Endothelial cell of umbilical vein (primary cell): ENCODE data around the gene CDH11. TPM values are rescaled to one million over a fixed set of nuclear protein-coding genes. Genes with fewer than 3 reads are reported as not detected.

Source experiments
- BruUV-seq: library from RNA; stranded (reverse); fragments of 400-500 nt; replicated peaks from 2 replicates; lab custom pipeline; 2021; lab: Mats Ljungman, UMichigan
- CTCF ChIA-PET: fragments of 300-600, 350-600 bp; sonication (Branson Sonifier 250); formaldehyde crosslinking; loops from one replicate; lab custom pipeline; 2021; ENCODE audit warnings: antibody characterized with exemption, inconsistent platforms; lab: Charles Lee
- POLR2A ChIA-PET: fragments of 300-600, 350-600 bp; sonication (Branson Sonifier 250); formaldehyde crosslinking; loops from one replicate; lab custom pipeline; 2021; ENCODE audit warnings: antibody characterized with exemption, inconsistent platforms; lab: Charles Lee
- DNase-seq: peaks from one replicate; pipeline ENCODE4 v3.0.0-alpha.2; 2011; ENCODE audit warnings: low read depth, low spot score
- FAIRE-seq: peaks from 2 replicates; lab custom pipeline; 2011; peaks lifted over from hg19 to GRCh38; lab: Jason Lieb, UNC
- H2AFZ ChIP-seq: 2 replicates; pipeline ENCODE4 v1.6.0; 2012; ENCODE audit warnings: low read depth, low read length, control low read depth, inconsistent platforms
- H3K27ac ChIP-seq: 2 replicates; pipeline ENCODE4 v1.5.1; 2011; ENCODE audit warnings: low read depth, mild to moderate bottlenecking, control low read depth, low read length, moderate library complexity; ENCODE audit not compliant: insufficient read depth
- H3K27me3 ChIP-seq, 2 experiments: 2 replicates each; pipeline versions ENCODE4 v1.6.0 to v1.6.1; 2011; ENCODE audit warnings: low read length in 2 of 2, mixed read lengths in 1 of 2; ENCODE audit not compliant: control insufficient read depth in 2 of 2, insufficient read depth in 2 of 2
- H3K36me3 ChIP-seq, 2 experiments: 2 replicates in 1 of 2; 3 replicates in 1 of 2; pipeline ENCODE4 v1.5.1; 2011; ENCODE audit warnings: low read length in 2 of 2, mild to moderate bottlenecking in 1 of 2, moderate library complexity in 1 of 2; ENCODE audit not compliant: control insufficient read depth in 2 of 2, insufficient read depth in 2 of 2; ENCODE audit errors: extremely low read depth in 1 of 2
- H3K4me1 ChIP-seq: 3 replicates; pipeline ENCODE4 v1.5.1; 2011; ENCODE audit warnings: mild to moderate bottlenecking, low read length; ENCODE audit not compliant: control insufficient read depth, insufficient read depth; ENCODE audit errors: extremely low read depth
- H3K4me2 ChIP-seq: 2 replicates; pipeline ENCODE4 v1.6.1; 2011; ENCODE audit warnings: low read length, control low read depth, mixed read lengths; ENCODE audit not compliant: insufficient read depth
- H3K4me3 ChIP-seq, 3 experiments: fragments of 200-600 bp in 1 of 3; sonication (generic), shearing (Covaris generic) in 1 of 3; replicated peaks in 1 of 3; 2 replicates each; pipeline ENCODE4 v1.5.1; 2011 to 2016; ENCODE audit warnings: control low read depth in 3 of 3, low read length in 3 of 3, mild to moderate bottlenecking in 2 of 3, inconsistent platforms in 1 of 3, low read depth in 1 of 3, moderate library complexity in 1 of 3; ENCODE audit not compliant: insufficient read depth in 1 of 3
- H3K79me2 ChIP-seq: 2 replicates; pipeline ENCODE4 v1.6.0; 2012; ENCODE audit warnings: low read length, inconsistent platforms; ENCODE audit not compliant: control insufficient read depth, insufficient read depth
- H3K9ac ChIP-seq: replicated peaks from 2 replicates; pipeline ENCODE3; 2011; ENCODE audit warnings: low read length, control low read depth; ENCODE audit not compliant: insufficient read depth; ENCODE audit errors: extremely low read depth
- H3K9me1 ChIP-seq: replicated peaks from 3 replicates; pipeline ENCODE4 v1.6.0; 2011; ENCODE audit warnings: mild to moderate bottlenecking, low read length; ENCODE audit not compliant: control insufficient read depth, insufficient read depth; ENCODE audit errors: extremely low read depth
- H3K9me3 ChIP-seq: replicated peaks from 2 replicates; pipeline ENCODE4 v1.5.1; 2012; ENCODE audit warnings: low read length, inconsistent platforms; ENCODE audit not compliant: control insufficient read depth, insufficient read depth
- H4K20me1 ChIP-seq: replicated peaks from 2 replicates; pipeline ENCODE3; 2011; ENCODE audit warnings: mild to moderate bottlenecking, low read length; ENCODE audit not compliant: control insufficient read depth, insufficient read depth; ENCODE audit errors: extremely low read depth
- EZH2 ChIP-seq: IDR thresholded peaks from 2 replicates; pipeline ENCODE4 v1.6.1; 2012; ENCODE audit warnings: borderline replicate concordance, low read depth, mild to moderate bottlenecking, moderate library complexity, low read length, inconsistent platforms; ENCODE audit not compliant: severe bottlenecking
- FOS ChIP-seq: IDR thresholded peaks from 2 replicates; pipeline ENCODE4 v1.6.1; 2011; ENCODE audit warnings: mild to moderate bottlenecking, low read length, moderate library complexity, borderline replicate concordance; ENCODE audit not compliant: insufficient read depth
- GATA2 ChIP-seq: IDR thresholded peaks from 2 replicates; pipeline ENCODE4 v1.7.0; 2011; ENCODE audit warnings: low read depth, mild to moderate bottlenecking, moderate library complexity, mixed read lengths, low read length; ENCODE audit not compliant: insufficient read length, insufficient read depth
- JUN ChIP-seq: IDR thresholded peaks from 2 replicates; pipeline ENCODE4 v1.6.1; 2011; ENCODE audit warnings: borderline replicate concordance, low read depth; ENCODE audit not compliant: insufficient read length, insufficient read depth
- MYC ChIP-seq: IDR thresholded peaks from one replicate; pipeline ENCODE4 v1.6.1; 2011; ENCODE audit warnings: mild to moderate bottlenecking, low read depth, low read length
- POLR2A ChIP-seq: IDR thresholded peaks from 2 replicates; pipeline ENCODE4 v1.6.1; 2012; ENCODE audit warnings: low read depth, mild to moderate bottlenecking, control low read depth, low read length
- dilution Hi-C: fragments of 300-500 bp; cut with MboI; formaldehyde crosslinking; loops from one replicate; pipeline ENCODE4 v1.15.0; 2019; ENCODE audit warnings: low sequenced_read_pairs; ENCODE audit not compliant: extremely low pct_ligation_motif_present
- intact Hi-C: fragments of 100-400 bp; cut with micrococcal nuclease; formaldehyde crosslinking; loops from one replicate; pipeline ENCODE4 v1.10.0; 2022
- polyA plus RNA-seq, 4 experiments: library from polyadenylated mRNA; depleted of rRNA in 3 of 4; stranded (reverse) in 3 of 4; unstranded in 1 of 4; fragments of >200 nt; gene quantifications; 2 replicates each; pipeline versions ENCODE4 v1.2.1 to v1.2.3, GENCODE V29; 2011 to 2012; ENCODE audit warnings: missing spikeins in 1 of 4
- total RNA-seq: library from RNA; stranded (reverse); gene quantifications from 2 replicates; pipeline ENCODE4 v1.2.3, GENCODE V29; 2021
- TF ChIP-seq, protein P1 (sequence below): IDR thresholded peaks from 2 replicates; pipeline ENCODE4 v1.6.1; 2011; ENCODE audit not compliant: insufficient read depth, insufficient read length
- TF ChIP-seq, protein P2 (sequence below), 2 donors: IDR thresholded peaks; 1 replicate in 1 of 2; 2 replicates in 1 of 2; pipeline ENCODE4 v1.5.1; 2011; ENCODE audit warnings: low read length in 2 of 2, mild to moderate bottlenecking in 2 of 2, moderate library complexity in 2 of 2, control low read depth in 1 of 2, inconsistent platforms in 1 of 2, low read depth in 1 of 2; ENCODE audit not compliant: insufficient read depth in 1 of 2; ENCODE audit errors: extremely low read depth in 1 of 2

CDH11 gene
- total and polyA plus RNA-seq, 2 donors (not counting 3 experiments of a cell fraction or from before 2014, with no cell fraction given): 30.4 to 32.7 TPM

DNA sequence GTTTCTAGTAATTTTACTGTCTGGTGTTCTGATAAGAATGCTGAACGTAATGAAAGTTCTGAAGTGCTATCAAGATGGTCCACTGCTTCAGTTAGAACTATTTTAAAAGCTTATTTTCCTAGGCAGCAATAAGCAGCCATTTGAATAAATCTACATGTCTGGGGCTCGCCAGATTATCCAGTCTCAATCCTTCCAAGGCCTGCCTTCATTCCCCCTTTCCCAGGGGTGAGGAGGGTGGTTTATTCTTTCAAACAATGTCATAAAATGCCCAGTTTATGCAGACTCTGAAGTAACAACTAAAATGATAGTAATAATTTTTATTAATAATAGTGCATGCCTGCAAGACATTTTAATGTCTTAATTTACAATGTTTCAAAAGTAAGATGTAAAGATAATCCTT is 2.4 kb downstream of the CDH11 start:
- ChIA-PET CTCF (interaction anchor here (1.0 kb wide), 1 partner anchor 1067 kb away, joined by 3 read pairs; no protein-coding TSS in a partner anchor), POLR2A (no interaction called here)
- intact Hi-C loops: loop anchor here (2.0 to 5.0 kb wide), 3 partner anchors 642 to 1759 kb away; no protein-coding TSS in a partner anchor
- Histone ChIP-seq H3K4me1 (peaks cover 34% of the 10 kb centered on the region), H3K4me3 (peak overlapping the region in 1 of 3 experiments; percentile 71), H3K9me1 (no peaks in the 10 kb centered on the region), H3K79me2 (peaks cover 9% of the 10 kb centered on the region), H3K36me3 (no peaks in the 10 kb centered on the region), H3K4me2 (peak overlapping the region; percentile 67), H2AFZ (no peak overlapping the region), H4K20me1 (no peaks in the 10 kb centered on the region), H3K9ac (no peak overlapping the region), H3K9me3 (no peaks in the 10 kb centered on the region), H3K27ac (no peak overlapping the region), H3K27me3 (no peaks in the 10 kb centered on the region)
- DNase-seq (no peak), FAIRE-seq (no peak)
- no TSS peak for BruUV-seq
- TF ChIP-seq GATA2 (no peak), POLR2A (no peak), JUN (no peak), MYC (no peak), EZH2 (no peak), FOS (no peak)
- TF ChIP-seq, protein P1, sequence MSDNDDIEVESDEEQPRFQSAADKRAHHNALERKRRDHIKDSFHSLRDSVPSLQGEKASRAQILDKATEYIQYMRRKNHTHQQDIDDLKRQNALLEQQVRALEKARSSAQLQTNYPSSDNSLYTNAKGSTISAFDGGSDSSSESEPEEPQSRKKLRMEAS: no peak
- TF ChIP-seq, protein P2, sequence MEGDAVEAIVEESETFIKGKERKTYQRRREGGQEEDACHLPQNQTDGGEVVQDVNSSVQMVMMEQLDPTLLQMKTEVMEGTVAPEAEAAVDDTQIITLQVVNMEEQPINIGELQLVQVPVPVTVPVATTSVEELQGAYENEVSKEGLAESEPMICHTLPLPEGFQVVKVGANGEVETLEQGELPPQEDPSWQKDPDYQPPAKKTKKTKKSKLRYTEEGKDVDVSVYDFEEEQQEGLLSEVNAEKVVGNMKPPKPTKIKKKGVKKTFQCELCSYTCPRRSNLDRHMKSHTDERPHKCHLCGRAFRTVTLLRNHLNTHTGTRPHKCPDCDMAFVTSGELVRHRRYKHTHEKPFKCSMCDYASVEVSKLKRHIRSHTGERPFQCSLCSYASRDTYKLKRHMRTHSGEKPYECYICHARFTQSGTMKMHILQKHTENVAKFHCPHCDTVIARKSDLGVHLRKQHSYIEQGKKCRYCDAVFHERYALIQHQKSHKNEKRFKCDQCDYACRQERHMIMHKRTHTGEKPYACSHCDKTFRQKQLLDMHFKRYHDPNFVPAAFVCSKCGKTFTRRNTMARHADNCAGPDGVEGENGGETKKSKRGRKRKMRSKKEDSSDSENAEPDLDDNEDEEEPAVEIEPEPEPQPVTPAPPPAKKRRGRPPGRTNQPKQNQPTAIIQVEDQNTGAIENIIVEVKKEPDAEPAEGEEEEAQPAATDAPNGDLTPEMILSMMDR (IDR thresholded peaks at IDR 0.05; ENCODE audit: extremely low read depth in 1 of 2, insufficient read depth in 1 of 2, low read depth in 1 of 2, low read length in 2 of 2): no peak
- dilution Hi-C loops: no loop called here
